ENCODE results near the gene ESRRB.

The ESRRB gene

DNA sequence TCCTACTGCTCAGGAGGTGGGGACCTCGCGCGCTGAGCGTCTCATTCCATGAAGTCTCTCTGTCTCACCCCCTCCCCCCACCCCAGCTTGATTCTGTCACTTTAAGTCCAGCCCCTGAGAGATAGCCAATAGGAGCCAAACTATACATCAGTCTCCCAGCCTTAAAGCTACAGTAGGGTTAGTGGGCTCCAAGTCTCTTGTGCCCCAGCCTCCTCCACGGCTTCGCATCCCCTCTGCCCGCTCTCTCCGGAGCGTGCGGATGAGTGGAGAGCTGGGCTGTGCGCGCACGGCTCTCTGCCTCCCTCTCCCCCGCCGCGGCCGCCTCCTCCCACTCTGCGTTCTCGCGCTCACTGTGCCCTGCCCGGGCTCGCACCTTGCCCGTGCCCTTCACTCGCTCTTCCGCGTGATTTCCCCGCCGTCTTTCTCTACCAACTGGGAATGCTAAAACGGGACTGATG is at the start of gene ESRRB:
TSS of gene ESRRB (plus strand) at position 191 of the 458 bp plus-strand sequence. CDS start at position 456, 265 bp downstream.
- DNase-seq (ENCODE audit: low read depth in 1 of 2, low spot score in 1 of 2), result no peak

DNA sequence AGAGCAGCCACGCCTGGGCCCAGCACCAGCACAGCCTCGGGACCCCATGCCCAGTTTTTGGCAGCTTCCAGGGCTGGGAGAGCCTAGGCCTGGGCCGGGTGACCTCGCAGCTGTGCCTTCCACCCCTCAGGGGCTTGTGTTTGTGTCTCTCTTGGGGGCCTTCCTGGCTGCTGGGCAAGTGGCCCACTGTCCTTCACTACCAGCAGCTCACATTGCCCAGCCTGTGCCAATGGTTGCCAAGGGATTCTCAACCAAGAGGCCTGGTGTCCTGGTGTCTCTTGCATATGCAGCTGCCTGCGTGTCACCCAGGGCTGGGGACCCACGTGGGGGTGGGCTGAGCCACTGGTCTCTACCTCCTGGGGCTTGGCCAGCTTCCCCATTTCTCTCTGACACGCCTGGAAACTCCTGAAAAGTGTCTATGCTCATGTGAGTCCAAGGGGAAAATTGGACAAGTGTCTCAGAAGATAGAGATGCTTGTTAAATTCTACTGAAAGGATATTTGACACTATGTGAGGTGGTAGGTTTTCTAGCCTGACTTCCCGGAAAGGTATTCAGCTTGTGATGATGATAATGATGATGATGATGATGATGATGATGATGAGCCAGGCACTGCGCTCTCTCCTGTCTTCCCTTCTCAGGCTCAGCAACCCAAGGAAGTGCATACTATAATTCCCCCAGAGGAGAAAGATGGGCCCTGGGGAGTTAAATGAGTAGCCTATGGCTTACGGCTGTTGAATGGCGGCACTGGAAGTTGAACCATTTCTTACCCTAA is 48.8 kb upstream of the ESRRB start:
- no peak for DNase-seq (ENCODE audit: low read depth in 1 of 2, low spot score in 1 of 2)

- DNase-seq (ENCODE audit: low read depth in 1 of 2, low spot score in 1 of 2), result no peak
Observed at GRCh38 chr14:76328457-76329137, 47.3 kb upstream of the ESRRB start.

GRCh38 chr14:76329154-76329928 is 46.6 kb upstream of the ESRRB start:
- DNase-seq (ENCODE audit: low read depth in 1 of 2, low spot score in 1 of 2), result no peak

DNA sequence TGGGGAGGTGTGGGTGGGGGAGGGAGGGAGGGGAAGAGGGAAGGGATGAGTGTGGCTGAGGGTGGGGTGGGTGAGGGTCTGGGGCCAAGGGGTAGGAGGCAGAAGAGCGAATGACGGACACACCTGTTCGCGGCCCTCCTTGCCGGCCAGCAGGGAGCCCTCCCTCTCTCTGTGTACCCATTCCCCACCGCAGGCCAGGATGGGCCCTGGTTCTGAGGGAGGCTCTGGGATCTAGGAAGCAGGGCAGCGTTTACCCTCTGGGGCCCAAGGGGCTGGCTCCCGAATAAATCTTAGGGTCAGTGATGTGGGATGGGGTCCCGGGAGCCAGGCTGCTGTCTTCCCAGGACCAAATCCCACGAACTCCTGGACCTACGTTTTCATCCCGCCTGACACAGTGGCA is 46.0 kb upstream of the ESRRB start:
- no peak for DNase-seq (ENCODE audit: low read depth in 1 of 2, low spot score in 1 of 2)

- DNase-seq (ENCODE audit: low read depth in 1 of 2, low spot score in 1 of 2), result no peak
Observed at GRCh38 chr14:76330411-76331327, 45.3 kb upstream of the ESRRB start.

- no peak for DNase-seq (ENCODE audit: low read depth in 1 of 2, low spot score in 1 of 2)
Observed at GRCh38 chr14:76331328-76332011, 44.5 kb upstream of the ESRRB start.

GRCh38 chr14:76333664-76334063 is 42.3 kb upstream of the ESRRB start:
- no peak for DNase-seq (ENCODE audit: low read depth in 1 of 2, low spot score in 1 of 2)

DNA sequence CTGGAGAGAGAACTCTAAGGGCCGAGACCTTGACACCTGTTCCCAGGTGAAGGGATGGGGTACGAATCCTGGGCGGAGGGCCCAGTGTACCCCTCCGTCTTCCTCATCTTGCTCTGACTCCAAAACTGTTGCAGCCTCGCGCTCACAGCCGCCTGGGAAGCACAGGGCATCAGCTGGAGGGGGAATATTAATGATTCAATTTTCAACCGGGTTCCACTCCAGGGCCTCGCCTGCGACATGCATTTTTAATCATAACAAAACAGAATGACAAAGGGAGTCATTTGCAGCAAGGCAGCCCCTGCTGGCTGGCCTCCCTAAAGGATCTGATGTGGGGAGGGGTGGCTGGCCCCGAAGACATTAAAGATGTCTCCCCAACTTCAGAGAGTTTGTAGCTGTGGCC is 41.6 kb upstream of the ESRRB start:
- no peak for DNase-seq (ENCODE audit: low read depth in 1 of 2, low spot score in 1 of 2)

DNA sequence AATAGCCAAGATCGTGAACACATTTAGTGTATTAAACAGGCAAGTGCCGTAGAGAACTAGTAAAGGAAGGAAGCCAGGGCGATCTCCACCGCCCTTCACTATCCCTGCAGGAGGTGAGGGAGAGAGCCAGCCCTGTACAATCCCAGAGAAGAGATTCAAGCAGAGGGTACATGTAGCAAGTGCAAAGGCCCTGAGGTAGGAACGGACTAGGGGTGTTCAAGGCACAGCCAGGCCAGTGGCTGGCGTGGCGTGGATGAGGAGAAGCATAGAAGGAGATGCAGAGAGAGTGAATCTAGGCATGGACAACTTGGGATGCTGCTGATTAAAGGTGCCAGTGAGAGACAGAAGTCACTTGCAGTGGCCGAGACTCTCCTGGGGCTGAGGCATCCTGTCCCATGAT is 39.1 kb upstream of the ESRRB start:
- no peak for DNase-seq (ENCODE audit: low read depth in 1 of 2, low spot score in 1 of 2)

- no peak for DNase-seq (ENCODE audit: low read depth in 1 of 2, low spot score in 1 of 2)
Observed at GRCh38 chr14:76337635-76338545, 38.0 kb upstream of the ESRRB start.

- no peak for DNase-seq (ENCODE audit: low read depth in 1 of 2, low spot score in 1 of 2)
Observed at GRCh38 chr14:76339728-76340615, 36.0 kb upstream of the ESRRB start.

- no peak for DNase-seq (ENCODE audit: low read depth in 1 of 2, low spot score in 1 of 2)
Observed at GRCh38 chr14:76343386-76343785, 32.6 kb upstream of the ESRRB start.

DNA sequence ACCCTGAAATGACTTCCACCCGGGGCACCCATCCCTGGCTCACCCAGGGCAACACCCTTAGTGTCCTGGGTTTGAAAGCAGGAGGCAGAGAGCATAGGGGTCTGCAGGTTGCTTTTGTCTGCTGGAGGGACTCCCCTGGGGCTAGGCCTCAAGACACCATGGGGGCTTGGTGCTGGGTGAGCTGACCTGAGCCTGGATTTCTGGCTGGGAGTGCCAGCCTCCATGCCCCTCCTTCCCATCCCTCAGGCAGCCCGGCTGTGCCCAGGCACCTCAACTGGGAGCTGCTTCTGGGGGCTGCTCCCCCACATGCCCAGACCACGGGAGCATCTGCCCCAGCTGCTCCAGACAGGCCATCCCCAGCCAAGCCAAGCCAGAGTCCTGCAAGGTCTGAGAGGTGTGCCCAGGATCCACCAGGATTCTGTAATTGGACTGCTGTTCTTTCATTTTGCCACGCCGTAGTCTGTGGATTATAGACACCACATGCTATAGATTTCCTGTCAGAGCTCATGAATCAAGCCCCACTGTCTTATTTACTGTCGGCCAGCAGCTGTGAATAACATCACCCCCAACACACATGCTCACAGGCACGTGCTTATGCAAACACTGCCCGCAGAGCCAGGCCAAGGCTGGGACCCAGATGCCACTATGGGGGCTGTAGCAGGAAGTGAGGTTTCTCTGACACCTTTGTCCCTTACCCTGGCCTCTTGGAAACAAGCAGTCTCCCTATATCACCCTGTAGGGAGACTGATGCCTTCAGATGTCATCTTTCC is 29.4 kb upstream of the ESRRB start:
- no peak for DNase-seq (ENCODE audit: low read depth in 1 of 2, low spot score in 1 of 2)

DNA sequence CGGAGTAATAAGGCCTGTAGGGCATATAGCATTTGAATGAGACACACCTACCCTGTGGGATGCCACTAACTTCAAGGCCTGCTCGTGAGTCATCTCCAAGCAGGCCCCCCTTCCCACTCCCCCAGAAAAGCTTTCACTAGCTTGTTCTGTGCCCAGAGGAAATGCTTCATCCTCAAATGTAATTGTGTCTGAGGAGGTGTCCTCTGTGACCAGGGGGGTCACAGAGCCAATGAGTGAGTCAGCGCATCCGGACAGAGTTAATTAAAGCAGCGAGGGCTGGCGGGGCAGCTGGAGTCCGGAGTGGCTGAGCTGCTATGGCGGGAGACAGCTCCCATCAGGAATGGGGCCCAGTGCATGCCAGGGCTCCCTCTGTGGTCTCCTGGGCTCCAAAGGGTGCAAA is 27.0 kb upstream of the ESRRB start:
- DNase-seq (ENCODE audit: low read depth in 1 of 2, low spot score in 1 of 2), result no peak

GRCh38 chr14:76349993-76350392 is 25.9 kb upstream of the ESRRB start:
- DNase-seq (ENCODE audit: low read depth in 1 of 2, low spot score in 1 of 2), result no peak

DNA sequence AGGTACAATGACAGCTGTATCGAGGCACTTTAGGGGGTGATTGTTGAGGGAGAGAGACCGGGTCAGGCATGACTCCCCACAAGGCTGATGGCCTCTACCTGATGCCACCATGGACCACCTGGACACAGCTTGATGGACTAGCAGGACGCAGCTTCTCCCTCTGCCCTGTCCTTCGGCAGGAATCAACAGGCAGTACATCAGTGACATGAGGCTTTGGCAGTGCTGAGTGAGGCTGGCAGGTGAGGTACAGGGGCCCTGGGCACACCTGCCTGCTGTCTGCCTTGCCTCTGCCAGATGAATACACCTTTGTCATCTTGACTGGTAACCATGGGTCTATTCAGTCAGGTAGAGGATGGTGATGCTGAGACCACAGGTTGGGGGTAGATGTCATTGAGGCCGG is 25.3 kb upstream of the ESRRB start:
- no peak for DNase-seq (ENCODE audit: low read depth in 1 of 2, low spot score in 1 of 2)

All from stimulated activated CD4-positive, alpha-beta T cell treated with anti-CD3 and anti-CD28 coated beads, Interleukin-15, amount 100 ng/mL, for 1 hour (primary cell).